Measurements from ENCODE around the gene STAT4.
"Not testable (repeated sequence)": the region's sequence is repeated elsewhere in the genome, so short reads cannot be mapped to it uniquely, and the experiment has no call there.

The STAT4 gene

GRCh38 chr2:191013932-191014652, 136.7 kb downstream of the STAT4 start, which contains the start of gene STAT1:
Gene STAT1 (minus strand): TSS chr2:191014171. CDS start chr2:191010003, 4,168 bp downstream.
- DNase-seq (ENCODE audit: low spot score), result peak; percentile 98

GRCh38 chr2:191013682-191013931, 137.2 kb downstream of the STAT4 start:
- DNase-seq (ENCODE audit: low spot score), result no peak

- no peak for DNase-seq (ENCODE audit: low spot score)
Measured at GRCh38 chr2:191012845-191013681, 137.7 kb downstream of the STAT4 start.

GRCh38 chr2:191012346-191012745, 138.4 kb downstream of the STAT4 start:
- DNase-seq (ENCODE audit: low spot score), result no peak

- DNase-seq (ENCODE audit: low spot score), result no peak
Measured at GRCh38 chr2:191010887-191011885, 139.6 kb downstream of the STAT4 start.

- no peak for DNase-seq (ENCODE audit: low spot score)
Measured at GRCh38 chr2:191009541-191010374, 141.0 kb downstream of the STAT4 start.

GRCh38 chr2:191008286-191008685, 142.5 kb downstream of the STAT4 start:
- no peak for DNase-seq (ENCODE audit: low spot score)

- DNase-seq (ENCODE audit: low spot score), result no peak
Measured at GRCh38 chr2:191006997-191007783, 143.6 kb downstream of the STAT4 start.

GRCh38 chr2:191006297-191006696, 144.5 kb downstream of the STAT4 start:
- no peak for DNase-seq (ENCODE audit: low spot score)

- no peak for DNase-seq (ENCODE audit: low spot score)
Measured at GRCh38 chr2:191003405-191004309, 147.1 kb downstream of the STAT4 start.

- DNase-seq (ENCODE audit: low spot score), result no peak
Measured at GRCh38 chr2:191001624-191002023, 149.2 kb downstream of the STAT4 start.

GRCh38 chr2:191001032-191001431, 149.8 kb downstream of the STAT4 start:
- no peak for DNase-seq (ENCODE audit: low spot score)

- DNase-seq (ENCODE audit: low spot score), result no peak
Measured at GRCh38 chr2:190999949-191000665, 150.7 kb downstream of the STAT4 start.

GRCh38 chr2:190999058-190999457, 151.7 kb downstream of the STAT4 start:
- no peak for DNase-seq (ENCODE audit: low spot score)

- DNase-seq (ENCODE audit: low spot score), result no peak
Measured at GRCh38 chr2:190997526-190998113, 153.2 kb downstream of the STAT4 start.

GRCh38 chr2:190996947-190997346, 153.8 kb downstream of the STAT4 start:
- no peak for DNase-seq (ENCODE audit: low spot score)

- peak; percentile 66 for DNase-seq (ENCODE audit: low spot score)
Measured at GRCh38 chr2:190996338-190996946, 154.4 kb downstream of the STAT4 start.

- not testable (repeated sequence) for DNase-seq (ENCODE audit: low spot score)
Measured at GRCh38 chr2:190995315-190995714, 155.5 kb downstream of the STAT4 start.
